Activated CD4-positive, alpha-beta T cell treated with anti-CD3 and anti-CD28 coated beads for 36 hours (primary cell): ENCODE measurements around the gene APOL2. TPM values are rescaled to one million over a fixed set of nuclear protein-coding genes. Genes with fewer than 3 reads are reported as not detected.
A peak's percentile ranks its signal among the peaks of the same experiment; 100 is the strongest.
"Not testable (repeated sequence)": the region's sequence is repeated elsewhere in the genome, so short reads cannot be mapped to it uniquely, and the experiment has no call there.

Source experiments
- ATAC-seq: fragments of 200-7000 bp; cut with Tn5 transposase; one replicate; pipeline ENCODE4 v1.10.0; 2021; ENCODE audit warnings: mild to moderate bottlenecking, moderate library complexity
- CTCF ChIA-PET: fragments of 350-600 bp; sonication (Branson Sonifier 250); formaldehyde crosslinking; loops from one replicate; lab custom pipeline; 2021; ENCODE audit warnings: antibody characterized with exemption; lab: Charles Lee
- POLR2A ChIA-PET: fragments of 350-600 bp; sonication (Branson Sonifier 250); formaldehyde crosslinking; loops from one replicate; lab custom pipeline; 2021; ENCODE audit warnings: antibody characterized with exemption, inconsistent platforms; lab: Charles Lee
- DNase-seq: peaks from one replicate; pipeline ENCODE4 v3.0.0-alpha.2; 2020
- H3K27ac Mint-ChIP-seq: one replicate; pipeline ENCODE4 v1.8.0; 2021; ENCODE audit warnings: mixed read lengths
- H3K27me3 Mint-ChIP-seq: one replicate; pipeline ENCODE4 v1.8.0; 2021; ENCODE audit warnings: mixed read lengths
- H3K36me3 Mint-ChIP-seq: one replicate; pipeline ENCODE4 v1.8.0; 2021; ENCODE audit warnings: low read depth, mixed read lengths
- H3K4me1 Mint-ChIP-seq: one replicate; pipeline ENCODE4 v1.8.0; 2021; ENCODE audit warnings: mixed read lengths
- H3K4me3 Mint-ChIP-seq: one replicate; pipeline ENCODE4 v1.8.0; 2021; ENCODE audit warnings: mild to moderate bottlenecking, moderate library complexity, mixed read lengths
- H3K9me3 Mint-ChIP-seq: one replicate; pipeline ENCODE4 v1.8.0; 2021; ENCODE audit warnings: low read depth, mixed read lengths
- intact Hi-C, 2 experiments: fragments of 100-400 bp; cut with DNase I in 1 of 2; cut with micrococcal nuclease in 1 of 2; formaldehyde crosslinking; loops; one replicate each; pipeline versions ENCODE4 v1.14.2 to v1.15.1; 2022 to 2024; cut with DNase I, micrococcal nuclease
- total RNA-seq, 2 experiments: library from RNA; stranded (reverse); gene quantifications; one replicate each; pipeline ENCODE4 v1.2.3, GENCODE V29; 2021

The APOL2 gene
- total RNA-seq, 2 experiments from 2014 or later = 64.5 TPM

DNA sequence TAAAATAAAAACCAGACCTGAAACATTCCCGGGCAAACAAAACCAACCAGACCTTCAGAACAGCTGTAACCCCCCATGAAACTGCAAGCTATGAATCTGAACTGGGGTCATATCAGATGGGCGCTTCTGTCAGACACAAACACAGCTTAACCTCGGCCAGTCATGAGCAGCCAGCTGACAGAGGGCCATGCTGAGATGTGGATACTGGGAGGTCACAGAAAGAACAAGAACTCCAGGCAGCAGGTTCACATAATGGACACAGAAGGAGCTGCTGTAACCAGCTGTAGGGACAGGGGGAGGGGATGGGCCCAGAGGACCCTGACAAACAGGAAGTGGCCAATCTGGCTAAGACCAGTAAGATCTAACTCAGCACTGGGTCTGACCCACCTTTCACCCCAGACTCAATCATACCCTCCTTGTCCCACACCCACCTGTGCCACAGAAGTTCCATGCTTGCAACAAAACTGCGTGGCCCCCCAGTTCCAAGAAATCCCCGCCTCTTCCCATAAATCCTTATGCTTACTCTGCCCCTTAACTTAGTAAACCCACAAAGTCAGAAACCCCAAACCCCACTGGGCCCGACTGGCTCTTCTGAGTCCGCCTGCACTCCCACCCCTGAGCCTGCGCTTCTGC is 41.7 kb downstream of the APOL2 start:
- Mint-ChIP-seq H3K4me1 (peaks cover 19% of the 10 kb centered on the region), H3K4me3 (no peak overlapping the region), H3K27me3 (peaks cover 5% of the 10 kb centered on the region), H3K9me3 (no peaks in the 10 kb centered on the region), H3K36me3 (no peaks in the 10 kb centered on the region), H3K27ac (peak overlapping the region; percentile 42)
- ChIA-PET CTCF (interaction anchor here (1.6 kb wide), 1 partner anchor 42 kb away, joined by 3 read pairs; the partner anchor contains the start of gene APOL2), POLR2A (no interaction called here)
- intact Hi-C loops = loop anchor here (5.0 kb wide), 2 partner anchors 80 to 290 kb away; no protein-coding TSS in a partner anchor
- peak; percentile 31 for DNase-seq
- ATAC-seq = peak; percentile 64

DNA sequence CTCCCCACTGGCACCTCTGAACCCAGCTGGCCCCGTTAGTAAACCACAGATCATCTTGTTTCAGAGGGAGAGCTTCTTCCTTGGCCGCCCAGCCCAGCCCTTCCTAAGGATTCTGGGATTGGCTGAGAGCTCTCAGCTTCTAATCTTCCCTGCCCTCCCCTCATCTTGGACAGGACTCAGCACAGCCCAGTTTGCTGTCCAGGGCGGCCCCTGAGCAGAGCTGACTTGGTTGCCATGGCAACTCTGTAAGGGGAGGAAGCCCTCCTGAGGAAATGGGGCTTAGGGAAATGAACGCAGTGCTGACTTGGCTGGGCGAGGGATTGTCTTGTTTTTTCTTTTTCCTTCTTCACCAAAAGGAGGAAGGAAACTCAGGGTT is 42.3 kb downstream of the APOL2 start:
- DNase-seq = no peak
- H3K9me3 Mint-ChIP-seq = no peaks in the 10 kb centered on the region
- ATAC-seq = no peak
- intact Hi-C loops = loop anchor here (5.0 kb wide), 2 partner anchors 80 to 290 kb away; no protein-coding TSS in a partner anchor
- no peak overlapping the region for H3K4me3 Mint-ChIP-seq
- no peak overlapping the region for H3K27ac Mint-ChIP-seq
- peaks cover 19% of the 10 kb centered on the region for H3K4me1 Mint-ChIP-seq
- peaks cover 5% of the 10 kb centered on the region for H3K27me3 Mint-ChIP-seq
- no peaks in the 10 kb centered on the region for H3K36me3 Mint-ChIP-seq
- ChIA-PET CTCF (interaction anchor here (1.6 kb wide), 1 partner anchor 43 kb away, joined by 3 read pairs; the partner anchor contains the start of gene APOL2), POLR2A (no interaction called here)

DNA sequence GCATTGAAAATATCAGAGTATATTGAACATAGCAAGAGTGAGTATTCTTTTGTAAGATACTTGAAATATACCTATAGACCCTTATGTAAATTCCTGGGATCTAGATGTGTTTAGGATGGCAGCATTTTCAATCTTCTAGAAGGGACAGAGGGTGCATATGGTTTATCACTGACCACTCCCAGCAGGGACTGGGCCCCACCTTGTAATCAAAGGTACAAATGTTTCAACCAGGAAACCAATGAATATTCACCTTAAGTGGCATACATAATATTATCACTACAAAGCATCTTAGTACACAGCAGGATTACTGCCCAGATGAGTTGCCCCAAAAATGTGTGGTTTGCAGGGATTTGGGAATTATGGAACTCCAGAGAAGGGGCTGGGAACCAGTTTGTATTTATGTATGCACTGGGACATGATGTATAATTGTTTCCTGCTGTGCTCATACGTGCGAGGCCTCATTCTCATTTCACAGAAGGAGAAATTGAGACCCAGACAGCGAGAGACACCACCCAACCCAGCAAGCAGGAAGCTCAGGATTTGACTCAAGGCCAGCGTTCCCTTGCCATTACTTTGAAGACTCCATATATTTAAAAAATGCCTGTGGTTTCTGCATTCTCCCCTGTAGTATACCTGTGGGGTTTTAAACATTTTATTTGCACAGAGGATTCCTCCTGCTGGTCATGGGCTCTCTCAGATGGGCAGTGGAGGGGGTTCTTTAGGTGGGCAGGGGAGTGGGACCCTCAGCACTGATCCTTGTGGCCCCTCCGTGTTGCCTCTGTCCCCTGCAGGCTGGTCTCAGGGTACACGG is 42.9 kb downstream of the APOL2 start:
- Mint-ChIP-seq H3K4me1 (peaks cover 19% of the 10 kb centered on the region), H3K27me3 (peaks cover 5% of the 10 kb centered on the region), H3K27ac (no peak overlapping the region), H3K36me3 (no peaks in the 10 kb centered on the region), H3K9me3 (no peaks in the 10 kb centered on the region), H3K4me3 (no peak overlapping the region)
- CTCF ChIA-PET = interaction anchor here (0.6 to 2.4 kb wide), 6 partner anchors 24 to 290 kb away, joined by 3 to 10 read pairs (median 6); no protein-coding TSS in a partner anchor
- DNase-seq (no peak), ATAC-seq (no peak)
- POLR2A ChIA-PET = no interaction called here
- intact Hi-C loops = loop anchor here (5.0 kb wide), 2 partner anchors 81 to 291 kb away; no protein-coding TSS in a partner anchor

DNA sequence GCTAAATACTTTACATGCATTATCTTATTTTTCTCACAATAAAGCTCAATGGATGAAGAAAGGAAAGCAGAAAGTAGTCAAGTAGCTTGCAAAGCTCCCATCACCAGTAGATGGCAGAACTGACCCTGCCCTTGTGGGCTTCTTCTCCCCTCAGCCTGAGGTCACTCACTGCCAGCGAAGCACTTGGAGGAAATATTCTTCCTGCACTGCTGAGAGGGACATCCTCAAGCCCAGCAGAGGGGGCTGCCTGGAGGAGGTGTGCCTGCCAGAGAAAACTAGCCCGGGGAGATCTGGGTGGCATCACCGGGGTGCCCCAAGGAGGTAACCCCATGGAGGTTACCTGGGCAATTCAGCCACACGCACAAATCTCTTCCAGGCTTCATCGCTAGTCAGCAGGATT is 44.4 kb downstream of the APOL2 start:
- H3K27ac Mint-ChIP-seq = no peak overlapping the region
- intact Hi-C loops = loop anchor here (1.0 to 5.0 kb wide), 4 partner anchors 27 to 292 kb away; no protein-coding TSS in a partner anchor
- no peak overlapping the region for H3K4me3 Mint-ChIP-seq
- peaks cover 5% of the 10 kb centered on the region for H3K27me3 Mint-ChIP-seq
- H3K36me3 Mint-ChIP-seq = no peaks in the 10 kb centered on the region
- H3K9me3 Mint-ChIP-seq = no peaks in the 10 kb centered on the region
- ChIA-PET POLR2A (interaction anchor here (1.3 kb wide), 1 partner anchor 44 kb away, joined by 3 read pairs; the partner anchor contains the start of gene APOL2), CTCF (interaction anchor here (0.7 to 2.4 kb wide), 10 partner anchors 9 to 292 kb away, joined by 3 to 10 read pairs (median 5); no protein-coding TSS in a partner anchor)
- ATAC-seq (peak; percentile 81), DNase-seq (peak; percentile 65)
- peaks cover 19% of the 10 kb centered on the region for H3K4me1 Mint-ChIP-seq

DNA sequence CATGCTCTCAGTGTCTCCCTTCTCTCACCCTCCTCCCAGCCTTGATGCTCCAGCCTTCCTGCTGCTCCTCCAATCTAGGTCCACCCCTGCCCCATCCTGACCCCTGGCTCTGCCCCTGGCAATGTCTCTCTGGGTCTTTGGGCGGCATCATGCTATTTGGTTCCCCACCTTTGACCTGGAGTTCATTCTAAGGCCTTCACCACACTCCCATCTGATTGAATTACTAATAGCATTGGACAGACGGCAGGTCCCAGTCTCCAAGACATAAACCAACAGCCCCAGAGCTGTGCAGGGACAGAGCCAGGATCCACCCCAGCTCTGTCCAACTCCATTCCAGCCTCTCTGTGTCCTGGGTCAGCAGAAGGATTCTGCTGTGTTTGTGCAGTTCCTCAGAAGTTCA is 44.9 kb downstream of the APOL2 start:
- POLR2A ChIA-PET = interaction anchor here (1.3 kb wide), 1 partner anchor 45 kb away, joined by 3 read pairs; the partner anchor contains the start of gene APOL2
- ATAC-seq (no peak), DNase-seq (no peak)
- Mint-ChIP-seq H3K36me3 (no peaks in the 10 kb centered on the region), H3K27me3 (peaks cover 5% of the 10 kb centered on the region), H3K27ac (peak overlapping the region; percentile 12), H3K4me3 (no peak overlapping the region), H3K9me3 (no peaks in the 10 kb centered on the region), H3K4me1 (peaks cover 19% of the 10 kb centered on the region)
- intact Hi-C loops = no loop called here
- CTCF ChIA-PET = interaction anchor here (0.7 to 2.4 kb wide), 11 partner anchors 9 to 292 kb away, joined by 3 to 10 read pairs (median 3); no protein-coding TSS in a partner anchor

DNA sequence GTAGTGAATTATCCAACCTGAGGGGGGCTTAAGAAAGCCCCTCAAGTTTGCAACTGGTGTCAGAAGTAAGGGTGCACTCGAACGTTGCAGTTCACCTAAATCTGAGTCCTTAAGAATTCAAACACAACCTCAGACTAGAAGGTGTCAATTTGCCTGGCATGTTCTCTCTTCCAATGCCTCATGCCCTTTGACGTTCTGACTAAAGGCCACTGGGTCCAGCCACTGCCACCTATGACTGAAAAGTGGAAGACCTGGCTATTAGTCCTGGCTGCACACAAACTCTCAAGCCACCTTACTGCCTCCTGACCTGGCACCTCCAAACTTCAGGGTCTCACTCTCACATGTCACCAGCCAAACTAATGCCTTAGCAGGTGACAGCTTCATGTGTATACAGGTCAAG is 45.8 kb downstream of the APOL2 start:
- peaks cover 5% of the 10 kb centered on the region for H3K27me3 Mint-ChIP-seq
- DNase-seq (no peak), ATAC-seq (no peak)
- intact Hi-C loops = no loop called here
- CTCF ChIA-PET = interaction anchor here (0.8 to 1.6 kb wide), 2 partner anchors 15 to 92 kb away, joined by 3 to 7 read pairs; no protein-coding TSS in a partner anchor
- no peaks in the 10 kb centered on the region for H3K36me3 Mint-ChIP-seq
- H3K9me3 Mint-ChIP-seq = no peaks in the 10 kb centered on the region
- peaks cover 19% of the 10 kb centered on the region for H3K4me1 Mint-ChIP-seq
- POLR2A ChIA-PET = no interaction called here
- H3K4me3 Mint-ChIP-seq = no peak overlapping the region
- H3K27ac Mint-ChIP-seq = no peak overlapping the region

DNA sequence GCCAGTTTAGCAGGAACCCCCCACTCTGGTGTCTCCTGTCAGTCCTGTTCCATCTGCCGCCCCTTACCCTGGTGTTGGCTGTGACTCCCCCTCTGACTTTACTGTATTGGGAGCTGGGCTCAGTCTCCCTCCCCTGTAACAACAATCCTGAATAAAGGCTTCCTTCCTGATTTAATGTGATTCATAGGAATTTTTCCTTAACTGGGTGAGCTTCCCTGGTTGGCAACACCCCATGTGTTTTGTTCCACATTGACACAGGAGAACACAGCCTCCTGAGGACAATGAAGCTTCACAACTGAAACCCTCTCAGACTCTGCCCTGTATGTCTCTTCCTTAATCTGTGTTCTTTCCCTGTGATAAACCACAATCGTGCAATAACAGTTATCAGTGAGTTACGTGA is 46.2 kb downstream of the APOL2 start:
- Mint-ChIP-seq H3K4me1 (peaks cover 17% of the 10 kb centered on the region), H3K9me3 (no peaks in the 10 kb centered on the region)
- CTCF ChIA-PET = no interaction called here

DNA sequence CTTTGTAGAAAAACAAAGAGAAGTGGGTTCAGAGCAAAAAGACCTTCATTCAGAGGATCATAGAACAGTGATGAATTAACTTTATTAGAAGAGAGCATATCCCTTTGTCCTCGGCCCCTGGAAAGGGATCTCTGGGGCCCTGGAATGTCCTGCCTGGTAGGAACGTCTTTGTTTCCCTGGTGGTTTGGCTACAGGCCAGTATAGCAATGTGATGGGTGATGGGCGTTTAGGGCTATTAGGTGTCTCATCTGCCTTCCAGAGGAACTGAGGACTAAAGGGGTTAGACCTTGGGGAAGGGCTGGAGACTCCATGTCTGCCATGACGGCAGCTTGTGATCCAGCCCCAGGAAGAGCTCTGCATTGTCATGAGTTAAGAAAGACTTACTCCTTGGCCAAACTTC is 46.8 kb downstream of the APOL2 start:
- Mint-ChIP-seq H3K27ac (no peak overlapping the region), H3K36me3 (no peaks in the 10 kb centered on the region), H3K9me3 (no peaks in the 10 kb centered on the region), H3K4me1 (peaks cover 10% of the 10 kb centered on the region), H3K27me3 (peaks cover 2% of the 10 kb centered on the region), H3K4me3 (no peak overlapping the region)
- intact Hi-C loops = no loop called here
- ChIA-PET CTCF (interaction anchor here (1.5 kb wide), 1 partner anchor 14 kb away, joined by 3 read pairs; no protein-coding TSS in a partner anchor), POLR2A (no interaction called here)
- no peak for DNase-seq
- ATAC-seq = no peak

More for the DNA sequence above, 46.2 kb downstream of the APOL2 start:
- Mint-ChIP-seq H3K27ac (no peak overlapping the region), H3K4me3 (no peak overlapping the region), H3K36me3 (no peaks in the 10 kb centered on the region), H3K27me3 (peaks cover 2% of the 10 kb centered on the region)
- ATAC-seq (no peak), DNase-seq (no peak)
- POLR2A ChIA-PET = no interaction called here
- intact Hi-C loops = no loop called here

DNA sequence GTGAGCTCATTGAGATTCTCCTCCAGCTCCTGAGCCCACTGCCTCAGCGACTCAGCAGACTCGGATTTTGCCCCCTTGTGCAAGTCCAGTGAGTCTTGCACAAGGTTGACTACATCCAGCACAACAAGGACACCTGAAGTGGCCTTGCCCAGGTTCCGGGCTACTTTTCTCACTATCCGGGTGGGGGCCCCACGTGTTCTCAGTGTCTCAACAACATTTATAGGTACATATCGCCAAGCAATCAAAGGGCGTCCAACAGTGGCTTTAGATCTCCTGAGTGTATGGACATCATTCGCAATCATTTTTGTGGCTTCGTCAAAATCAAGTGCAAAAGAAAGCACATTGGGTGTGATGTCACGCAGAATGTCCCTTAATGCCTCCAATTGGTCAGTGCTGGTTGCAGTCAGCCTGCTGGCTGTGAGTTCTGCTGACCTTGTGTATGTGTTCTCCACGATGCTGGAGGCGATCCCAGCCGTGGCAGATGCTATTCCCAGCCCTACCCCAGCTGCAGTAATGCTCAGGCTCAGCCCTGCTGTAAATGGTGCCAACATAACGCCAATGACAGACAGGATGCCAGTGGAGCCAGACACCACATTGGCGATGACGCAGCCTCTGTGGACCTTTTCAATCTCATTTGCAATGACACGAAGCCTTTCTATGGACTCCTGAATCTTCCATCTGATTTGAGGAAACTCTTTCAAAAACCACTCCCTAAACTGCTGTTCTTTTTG is 48.1 kb downstream of the APOL2 start:
- ATAC-seq (no peak), DNase-seq (no peak)
- ChIA-PET CTCF (interaction anchor here (0.9 to 1.5 kb wide), 2 partner anchors 13 to 87 kb away, joined by 3 to 4 read pairs; no protein-coding TSS in a partner anchor), POLR2A (no interaction called here)
- H3K4me3 Mint-ChIP-seq = no peak overlapping the region
- H3K27me3 Mint-ChIP-seq = peaks cover 2% of the 10 kb centered on the region
- no peaks in the 10 kb centered on the region for H3K36me3 Mint-ChIP-seq
- intact Hi-C loops = no loop called here
- H3K27ac Mint-ChIP-seq = no peak overlapping the region
- no peaks in the 10 kb centered on the region for H3K9me3 Mint-ChIP-seq
- H3K4me1 Mint-ChIP-seq = peaks cover 6% of the 10 kb centered on the region

DNA sequence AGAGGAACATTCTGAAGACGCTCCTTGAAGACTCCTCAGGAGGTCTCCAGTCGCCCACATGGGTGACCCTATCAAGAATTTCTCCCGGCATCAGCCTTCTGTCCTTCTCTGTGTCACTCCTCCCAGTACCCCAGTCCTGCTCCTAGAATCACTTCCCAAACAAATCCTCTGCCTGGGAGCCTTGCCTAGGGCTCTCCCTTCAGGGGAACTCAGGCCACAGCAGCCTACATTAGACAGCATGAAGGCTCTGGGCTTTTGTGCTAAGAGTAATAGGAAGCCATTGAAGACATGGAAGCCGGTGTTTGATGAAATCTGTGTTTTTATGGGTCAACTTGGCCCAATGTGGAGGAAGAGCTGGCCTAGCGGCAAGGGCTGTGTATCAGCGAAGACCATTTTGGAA is 51.5 kb downstream of the APOL2 start:
- CTCF ChIA-PET, H3K36me3 Mint-ChIP-seq, H3K27me3 Mint-ChIP-seq, intact Hi-C loops, ATAC-seq, H3K4me1 Mint-ChIP-seq, H3K27ac Mint-ChIP-seq, DNase-seq, H3K4me3 Mint-ChIP-seq, POLR2A ChIA-PET, H3K9me3 Mint-ChIP-seq: not testable (repeated sequence)
